SU-DHL-6 (cell line): ENCODE results near the gene RECK.
"Not testable (repeated sequence)": the region's sequence is repeated elsewhere in the genome, so short reads cannot be mapped to it uniquely, and the experiment has no call there.

ENCODE experiments used
- H2AFZ ChIP-seq: fragments of 200-600 bp; sonication (generic); 2 replicates; pipeline ENCODE4 v1.6.1; 2014; ENCODE audit warnings: low read depth, mild to moderate bottlenecking, moderate library complexity, mixed read lengths, antibody characterized with exemption, low read length; ENCODE audit not compliant: severe bottlenecking
- H3F3A ChIP-seq: fragments of 200-600 bp; shearing (Covaris generic); 2 replicates; pipeline ENCODE4 v1.6.0; 2016; ENCODE audit warnings: antibody characterized with exemption, mild to moderate bottlenecking; ENCODE audit not compliant: insufficient read depth
- H3K27ac ChIP-seq: fragments of 200-600 bp; sonication (generic); 2 replicates; pipeline ENCODE4 v1.5.1; 2016; ENCODE audit warnings: low read depth, mild to moderate bottlenecking, low read length, moderate library complexity, mixed read lengths
- H3K27me3 ChIP-seq: fragments of 200-600 bp; sonication (generic), shearing (Covaris generic); 2 replicates; pipeline ENCODE4 v1.6.0; 2014; ENCODE audit warnings: mild to moderate bottlenecking, low read length
- H3K36me3 ChIP-seq: fragments of 200-600 bp; sonication (generic); 2 replicates; pipeline ENCODE4 v1.6.1; 2014; ENCODE audit warnings: mild to moderate bottlenecking, low read length, mixed read lengths
- H3K4me2 ChIP-seq: fragments of 300-600, 200-600 bp; shearing (Covaris generic), sonication (generic); 2 replicates; pipeline ENCODE4 v1.6.0; 2014; ENCODE audit warnings: low read length, low read depth, mild to moderate bottlenecking; ENCODE audit not compliant: poor library complexity, severe bottlenecking
- H3K4me3 ChIP-seq: fragments of 200-600 bp; sonication (generic); 2 replicates; pipeline ENCODE4 v1.5.1; 2014; ENCODE audit warnings: antibody characterized with exemption, low read length, mild to moderate bottlenecking, mixed read lengths; ENCODE audit not compliant: insufficient read depth, poor library complexity, severe bottlenecking
- H3K79me2 ChIP-seq: fragments of 200-600 bp; sonication (generic); 2 replicates; pipeline ENCODE4 v1.6.1; 2014; ENCODE audit warnings: mild to moderate bottlenecking, low read length, moderate library complexity; ENCODE audit not compliant: insufficient read depth
- H3K9ac ChIP-seq: fragments of 200-600 bp; sonication (generic); 2 replicates; pipeline ENCODE4 v1.7.0; 2014; ENCODE audit warnings: mild to moderate bottlenecking, low read length
- H3K9me2 ChIP-seq: fragments of 200-600 bp; sonication (generic); replicated peaks from 2 replicates; pipeline ENCODE4 v1.6.1; 2014; ENCODE audit warnings: low read length; ENCODE audit not compliant: insufficient read depth
- H3K9me3 ChIP-seq: fragments of 200-600 bp; sonication (generic); 2 replicates; pipeline ENCODE4 v1.6.1; 2014; ENCODE audit warnings: low read length, mixed read lengths; ENCODE audit not compliant: insufficient read depth
- H4K20me1 ChIP-seq: fragments of 200-600 bp; sonication (generic); 2 replicates; pipeline ENCODE4 v1.6.1; 2014; ENCODE audit warnings: low read depth, mild to moderate bottlenecking, antibody characterized with exemption, low read length, moderate library complexity, mixed read lengths
- CTCF ChIP-seq: fragments of 200-600 bp; sonication (generic); IDR thresholded peaks from one replicate; pipeline ENCODE4 v1.5.1; 2017; ENCODE audit warnings: antibody characterized with exemption, mild to moderate bottlenecking, low read length, moderate library complexity; ENCODE audit not compliant: insufficient read depth, poor library complexity, severe bottlenecking
- EZH2phosphoT487 ChIP-seq: fragments of 200-600 bp; sonication (generic), shearing (Covaris generic); conservative IDR thresholded peaks from 2 replicates; pipeline ENCODE4 v1.6.1; 2018; ENCODE audit warnings: mild to moderate bottlenecking, antibody characterized with exemption, low read length, moderate library complexity, mixed read lengths

Gene RECK

GRCh38 chr9:36082931-36083330 is 46.2 kb downstream of the RECK start:
- no peaks in the 10 kb centered on the region for H3K36me3 ChIP-seq
- H3K9me3 ChIP-seq: no peaks in the 10 kb centered on the region
- no peak overlapping the region for H3K27ac ChIP-seq
- TF ChIP-seq CTCF (no peak), EZH2phosphoT487 (no peak)
- H4K20me1 ChIP-seq: no peaks in the 10 kb centered on the region
- no peak overlapping the region for H3K4me2 ChIP-seq
- no peak overlapping the region for H3K4me3 ChIP-seq
- no peaks in the 10 kb centered on the region for H3K9me2 ChIP-seq
- H2AFZ ChIP-seq: no peak overlapping the region
- H3K9ac ChIP-seq: no peak overlapping the region
- H3K79me2 ChIP-seq: no peaks in the 10 kb centered on the region
- no peaks in the 10 kb centered on the region for H3F3A ChIP-seq
- no peaks in the 10 kb centered on the region for H3K27me3 ChIP-seq

GRCh38 chr9:36086442-36086841 is 49.7 kb downstream of the RECK start:
- Histone ChIP-seq H4K20me1 (no peaks in the 10 kb centered on the region), H3K9me3 (no peaks in the 10 kb centered on the region), H2AFZ (no peak overlapping the region), H3K9me2 (no peaks in the 10 kb centered on the region), H3K9ac (no peak overlapping the region), H3K36me3 (no peaks in the 10 kb centered on the region), H3K79me2 (no peaks in the 10 kb centered on the region), H3K27ac (no peak overlapping the region), H3K4me3 (no peak overlapping the region), H3K4me2 (no peak overlapping the region), H3F3A (no peaks in the 10 kb centered on the region), H3K27me3 (no peaks in the 10 kb centered on the region)
- TF ChIP-seq EZH2phosphoT487 (no peak), CTCF (no peak)

- H3K4me3 ChIP-seq, H3K9me3 ChIP-seq, H4K20me1 ChIP-seq, H3K27me3 ChIP-seq, H3K4me2 ChIP-seq, H3K9me2 ChIP-seq, H3F3A ChIP-seq, H3K9ac ChIP-seq, H3K36me3 ChIP-seq, H3K79me2 ChIP-seq, H2AFZ ChIP-seq, H3K27ac ChIP-seq: not testable (repeated sequence)
Measured at GRCh38 chr9:36087054-36087453, 50.3 kb downstream of the RECK start.

GRCh38 chr9:36088020-36088419 is 51.3 kb downstream of the RECK start:
- no peak overlapping the region for H2AFZ ChIP-seq
- H3K79me2 ChIP-seq: no peaks in the 10 kb centered on the region
- H3K4me3 ChIP-seq: no peak overlapping the region
- no peak overlapping the region for H3K27ac ChIP-seq
- no peaks in the 10 kb centered on the region for H3K9me3 ChIP-seq
- no peaks in the 10 kb centered on the region for H4K20me1 ChIP-seq
- no peak for TF ChIP-seq EZH2phosphoT487
- TF ChIP-seq CTCF: no peak
- H3F3A ChIP-seq: no peaks in the 10 kb centered on the region
- no peaks in the 10 kb centered on the region for H3K9me2 ChIP-seq
- no peaks in the 10 kb centered on the region for H3K27me3 ChIP-seq
- no peaks in the 10 kb centered on the region for H3K36me3 ChIP-seq
- H3K9ac ChIP-seq: no peak overlapping the region
- H3K4me2 ChIP-seq: no peak overlapping the region
